ENCODE data around the gene DYDC2. TPM values are rescaled to one million over a fixed set of nuclear protein-coding genes. Genes with fewer than 3 reads are reported as not detected.

Gene DYDC2
- polyA plus RNA-seq, 2 of the 4 experiments (the other 2 are of a cell fraction) = 0.04 TPM; not detected in 1

GRCh38 chr10:80322711-80323110 is 33.9 kb upstream of the DYDC2 start:
- ChIA-PET POLR2A (no interaction called here), CTCF (no interaction called here)
- H3K4me3 ChIP-seq = no peak overlapping the region
- TF ChIP-seq HEYL (CRISPR knock-in tag; IDR thresholded peaks at IDR 0.05) (no peak), ZSCAN20 (CRISPR knock-in tag; IDR thresholded peaks at IDR 0.05) (no peak), PHF8 (IDR thresholded peaks at IDR 0.05; ENCODE audit: borderline replicate concordance, low read depth) (no peak), HDAC2 (IDR thresholded peaks at IDR 0.05) (no peak), FOSB (CRISPR knock-in tag; IDR thresholded peaks at IDR 0.05) (no peak), MYC (IDR thresholded peaks at IDR 0.05; ENCODE audit: borderline replicate concordance, low read length) (no peak), CHD4 (IDR thresholded peaks at IDR 0.05; ENCODE audit: borderline replicate concordance) (no peak), HOXA7 (CRISPR knock-in tag; IDR thresholded peaks at IDR 0.05) (no peak), RNF2 (IDR thresholded peaks at IDR 0.05; ENCODE audit: borderline replicate concordance, low read depth) (no peak), FOXS1 (CRISPR knock-in tag; IDR thresholded peaks at IDR 0.05) (no peak), POLR2AphosphoS2 (conservative IDR thresholded peaks at IDR 0.05; ENCODE audit: low read length) (no peak)
- TF ChIP-seq, protein P1, sequence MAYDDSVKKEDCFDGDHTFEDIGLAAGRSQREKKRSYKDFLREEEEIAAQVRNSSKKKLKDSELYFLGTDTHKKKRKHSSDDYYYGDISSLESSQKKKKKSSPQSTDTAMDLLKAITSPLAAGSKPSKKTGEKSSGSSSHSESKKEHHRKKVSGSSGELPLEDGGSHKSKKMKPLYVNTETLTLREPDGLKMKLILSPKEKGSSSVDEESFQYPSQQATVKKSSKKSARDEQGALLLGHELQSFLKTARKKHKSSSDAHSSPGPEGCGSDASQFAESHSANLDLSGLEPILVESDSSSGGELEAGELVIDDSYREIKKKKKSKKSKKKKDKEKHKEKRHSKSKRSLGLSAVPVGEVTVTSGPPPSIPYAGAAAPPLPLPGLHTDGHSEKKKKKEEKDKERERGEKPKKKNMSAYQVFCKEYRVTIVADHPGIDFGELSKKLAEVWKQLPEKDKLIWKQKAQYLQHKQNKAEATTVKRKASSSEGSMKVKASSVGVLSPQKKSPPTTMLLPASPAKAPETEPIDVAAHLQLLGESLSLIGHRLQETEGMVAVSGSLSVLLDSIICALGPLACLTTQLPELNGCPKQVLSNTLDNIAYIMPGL (CRISPR knock-in tag; IDR thresholded peaks at IDR 0.05; ENCODE audit: borderline replicate concordance) = no peak
- H3K9me3 ChIP-seq = no peaks in the 10 kb centered on the region; the same call in 2 of the 3 replicates
- FAIRE-seq (no peak), ATAC-seq (no peak), DNase-seq (ENCODE audit: low read depth in 1 of 2, low spot score in 1 of 2) (no peak)
- WGBS (ENCODE audit: missing lambda C conversion rate) = 19% methylated on average over 1 of the region's 1 CpG
- H3K27ac ChIP-seq = no peak overlapping the region
- no peak overlapping the region for H3K4me2 ChIP-seq
- H3K4me1 ChIP-seq = no peaks in the 10 kb centered on the region

DNA sequence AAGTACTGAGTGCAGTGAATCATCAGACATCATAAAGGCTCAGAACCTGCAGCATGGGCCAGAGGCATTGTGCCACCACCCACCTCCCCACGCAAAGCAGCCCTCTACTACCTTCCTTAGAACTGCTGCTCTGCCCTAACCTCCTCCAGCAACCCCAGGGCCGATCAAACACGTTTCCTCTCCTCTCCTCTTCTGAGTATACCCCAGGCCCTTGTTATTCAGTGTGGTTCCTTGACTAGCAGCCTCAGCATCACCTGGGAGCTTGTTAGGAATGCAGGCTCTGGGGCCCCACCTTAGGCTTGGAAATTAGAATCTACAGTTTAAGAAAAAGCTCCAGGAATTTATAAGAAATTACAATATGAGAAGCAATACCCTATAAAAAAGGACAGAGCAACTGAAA is 33.3 kb upstream of the DYDC2 start:
- WGBS (ENCODE audit: missing lambda C conversion rate) = 10% methylated on average over 3 of the region's 3 CpGs
- no peak overlapping the region for H3K4me3 ChIP-seq
- ATAC-seq (no peak), FAIRE-seq (no peak), DNase-seq (ENCODE audit: low read depth in 1 of 2, low spot score in 1 of 2) (no peak)
- no peaks in the 10 kb centered on the region for H3K4me1 ChIP-seq
- no peak for TF ChIP-seq SMC3 (IDR thresholded peaks at IDR 0.05)
- no peak for TF ChIP-seq RFX5 (IDR thresholded peaks at IDR 0.05)
- TF ChIP-seq CEBPB (IDR thresholded peaks at IDR 0.05) = no peak
- no peak for TF ChIP-seq CTCF (IDR thresholded peaks at IDR 0.05)
- TF ChIP-seq, protein P2, sequence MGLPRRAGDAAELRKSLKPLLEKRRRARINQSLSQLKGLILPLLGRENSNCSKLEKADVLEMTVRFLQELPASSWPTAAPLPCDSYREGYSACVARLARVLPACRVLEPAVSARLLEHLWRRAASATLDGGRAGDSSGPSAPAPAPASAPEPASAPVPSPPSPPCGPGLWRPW (IDR thresholded peaks at IDR 0.05) = no peak
- no peak for TF ChIP-seq E2F6 (IDR thresholded peaks at IDR 0.05; ENCODE audit: borderline replicate concordance, low read depth)
- no peak for TF ChIP-seq HOXA7 (CRISPR knock-in tag; IDR thresholded peaks at IDR 0.05)
- no peak for TF ChIP-seq POLR2A (IDR thresholded peaks at IDR 0.05; ENCODE audit: low read length)
- TF ChIP-seq, protein P3, sequence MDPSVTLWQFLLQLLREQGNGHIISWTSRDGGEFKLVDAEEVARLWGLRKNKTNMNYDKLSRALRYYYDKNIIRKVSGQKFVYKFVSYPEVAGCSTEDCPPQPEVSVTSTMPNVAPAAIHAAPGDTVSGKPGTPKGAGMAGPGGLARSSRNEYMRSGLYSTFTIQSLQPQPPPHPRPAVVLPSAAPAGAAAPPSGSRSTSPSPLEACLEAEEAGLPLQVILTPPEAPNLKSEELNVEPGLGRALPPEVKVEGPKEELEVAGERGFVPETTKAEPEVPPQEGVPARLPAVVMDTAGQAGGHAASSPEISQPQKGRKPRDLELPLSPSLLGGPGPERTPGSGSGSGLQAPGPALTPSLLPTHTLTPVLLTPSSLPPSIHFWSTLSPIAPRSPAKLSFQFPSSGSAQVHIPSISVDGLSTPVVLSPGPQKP (IDR thresholded peaks at IDR 0.05; ENCODE audit: low read depth, low read length) = no peak
- TF ChIP-seq RCOR1 (IDR thresholded peaks at IDR 0.05; ENCODE audit: low read depth, low read length) = no peak
- TF ChIP-seq MAZ (IDR thresholded peaks at IDR 0.05; ENCODE audit: borderline replicate concordance, low read depth, low read length) = no peak
- no peak for TF ChIP-seq SREBF2 (IDR thresholded peaks at IDR 0.05)
- TF ChIP-seq PHF8 (IDR thresholded peaks at IDR 0.05; ENCODE audit: borderline replicate concordance, low read depth) = no peak
- no peak for TF ChIP-seq EP300 (IDR thresholded peaks at IDR 0.05)
- no peak for TF ChIP-seq HOXB5 (CRISPR knock-in tag; IDR thresholded peaks at IDR 0.05)
- TF ChIP-seq MAX (IDR thresholded peaks at IDR 0.05) = no peak
- POLR2A ChIA-PET = no interaction called here
- CTCF ChIA-PET = no interaction called here
- H3K4me2 ChIP-seq = no peak overlapping the region
- no peak overlapping the region for H3K27ac ChIP-seq
- no peaks in the 10 kb centered on the region; the same call in 2 of the 3 replicates for H3K9me3 ChIP-seq

Data from A549 (cell line).